CD4-positive, alpha-beta T cell treated with Interferon alpha-2 for 1 hour (primary cell): ENCODE results near the gene ARRDC3.
"Not testable (repeated sequence)": the region's sequence is repeated elsewhere in the genome, so short reads cannot be mapped to it uniquely, and the experiment has no call there.

Source experiments
- DNase-seq, 2 donors: peaks; one replicate each; pipeline ENCODE4 v3.0.0-alpha.2; 2020 to 2022

ARRDC3 gene

DNA sequence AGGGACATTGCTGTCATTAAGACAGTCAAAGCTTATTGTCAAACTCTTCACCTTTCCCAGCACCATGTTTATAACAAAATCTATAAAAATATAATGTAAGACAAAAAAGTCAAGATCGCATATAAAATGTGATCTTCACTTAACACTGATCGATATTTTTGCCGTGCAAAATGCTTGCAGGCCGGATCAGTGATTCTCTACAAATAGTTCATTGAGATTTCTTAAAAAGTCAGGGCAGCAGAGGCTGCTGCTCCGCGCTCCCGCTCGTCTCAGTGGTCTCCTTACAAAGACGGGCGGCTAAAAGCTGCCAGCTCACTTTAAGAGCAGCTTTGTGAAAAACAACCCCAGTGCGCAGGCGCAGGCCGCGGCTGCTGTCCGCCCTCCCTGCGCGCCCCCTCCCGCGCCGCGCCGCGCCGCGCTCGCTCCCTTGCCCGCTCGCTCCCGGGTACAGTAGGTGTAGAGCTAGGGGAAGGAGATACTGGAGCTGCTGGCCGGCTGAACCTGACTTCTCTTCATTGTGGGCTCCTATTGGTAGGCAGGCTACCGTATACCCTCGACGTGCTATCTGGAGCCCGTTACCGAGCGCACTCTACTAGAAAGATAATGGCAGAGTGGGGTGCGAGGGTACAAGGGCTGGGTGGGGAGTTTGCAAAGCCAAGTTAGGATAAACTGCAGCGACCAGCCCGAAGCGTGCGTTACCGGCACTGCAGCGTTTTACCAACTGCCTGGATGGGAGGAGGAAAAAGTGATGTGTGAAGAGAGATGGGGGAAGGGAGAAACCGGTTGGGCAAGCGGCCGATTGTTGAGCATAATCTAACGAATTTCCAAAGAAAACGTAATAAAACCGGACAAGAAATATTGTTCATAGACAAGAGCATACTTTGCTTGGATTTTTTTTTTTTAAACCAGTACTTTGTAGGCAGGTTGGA is at the start of gene ARRDC3:
TSS of gene ARRDC3 (minus strand) at position 291 of the 929 bp plus-strand sequence. CDS start at position 66, 225 bp downstream.
- DNase-seq = peak; percentile 96 to 97

GRCh38 chr5:91430949-91431348 is 47.8 kb upstream of the ARRDC3 start:
- DNase-seq = no peak

DNA sequence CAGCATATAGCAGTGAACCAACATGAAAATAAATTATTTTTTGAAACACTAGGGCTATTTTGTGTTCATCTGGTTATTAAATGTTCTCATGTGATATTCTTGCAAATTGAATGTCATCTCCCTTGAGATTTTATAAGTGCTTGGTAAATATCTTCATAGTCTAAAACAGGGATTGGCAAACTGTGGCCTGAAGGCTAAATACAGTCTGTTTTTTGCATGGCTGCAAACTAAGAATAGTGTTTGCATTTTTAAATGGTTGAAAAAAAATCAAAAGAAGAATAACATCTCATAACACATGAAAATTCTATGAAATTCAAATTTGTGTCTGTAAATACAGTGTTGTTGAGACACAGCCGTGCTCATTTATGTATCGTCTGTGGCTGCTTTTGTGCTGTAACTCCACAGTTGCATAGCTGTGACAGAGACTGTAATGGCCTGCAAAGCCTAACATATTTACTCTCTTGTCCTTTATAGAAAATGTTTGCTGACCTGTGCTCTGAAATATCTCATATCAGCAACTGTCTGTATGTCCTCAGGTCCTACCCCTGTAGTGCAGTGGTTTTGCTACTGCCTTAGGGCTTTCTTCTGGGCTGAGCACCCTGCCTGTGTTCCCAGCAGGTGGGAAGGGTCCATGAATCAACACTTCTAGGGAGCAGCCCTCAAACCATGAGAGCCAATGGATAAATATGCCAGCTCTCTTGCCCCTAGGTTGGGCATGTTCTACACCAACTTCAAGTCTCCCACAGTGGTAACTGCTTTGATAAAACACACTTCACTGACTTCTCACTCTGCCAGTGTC is 41.7 kb upstream of the ARRDC3 start:
- DNase-seq = no peak

- DNase-seq = no peak
These were observed 40.8 kb upstream of the ARRDC3 start for GRCh38 chr5:91423871-91424270.

- no peak for DNase-seq
These were observed 37.8 kb upstream of the ARRDC3 start for GRCh38 chr5:91420879-91421278.

GRCh38 chr5:91419571-91420537 is 36.7 kb upstream of the ARRDC3 start:
- peak; percentile 64 to 79 for DNase-seq

GRCh38 chr5:91419136-91419535 is 36.0 kb upstream of the ARRDC3 start:
- DNase-seq = no peak

- DNase-seq = no peak
These were observed 35.0 kb upstream of the ARRDC3 start for GRCh38 chr5:91418158-91418557.

DNA sequence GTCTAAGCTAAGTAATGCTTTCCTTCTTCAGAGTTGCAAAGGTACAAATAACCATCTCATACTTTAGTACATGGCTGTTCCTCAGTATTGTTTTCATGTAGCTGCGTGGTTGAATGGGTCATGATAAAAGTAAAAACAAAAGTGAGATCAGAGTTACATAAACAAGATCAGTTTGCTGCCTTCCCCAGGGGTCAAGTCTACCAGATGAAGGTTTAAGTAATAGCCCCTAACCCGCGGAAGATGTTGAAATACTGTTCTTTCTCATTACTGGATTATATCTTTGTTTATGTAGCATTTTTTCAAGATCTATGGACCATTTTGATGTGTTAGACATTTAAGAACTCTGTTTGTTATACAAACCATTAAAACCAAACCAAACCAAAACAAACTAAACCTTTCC is 34.1 kb upstream of the ARRDC3 start:
- DNase-seq = no peak

- DNase-seq = no peak
These were observed 33.4 kb upstream of the ARRDC3 start for GRCh38 chr5:91416491-91416890.

DNA sequence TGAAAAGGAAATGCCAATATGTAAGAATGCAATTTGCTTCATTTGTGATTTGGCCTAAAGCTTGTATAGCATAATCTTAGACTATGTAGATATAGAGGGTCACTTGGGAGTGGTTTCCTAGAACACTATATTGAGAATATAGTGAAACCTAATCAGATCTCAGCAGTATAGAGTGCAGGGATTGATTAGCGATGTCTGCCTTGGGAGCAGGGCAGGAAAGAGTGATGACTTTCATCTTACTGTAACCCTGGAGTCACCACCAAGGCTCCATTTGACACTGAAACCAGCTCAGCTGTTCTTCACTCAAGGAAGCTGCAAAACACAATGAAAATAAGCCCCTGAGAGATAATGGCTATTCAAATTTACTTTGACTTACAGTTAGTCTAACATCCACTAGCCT is 26.2 kb upstream of the ARRDC3 start:
- DNase-seq = no peak

DNA sequence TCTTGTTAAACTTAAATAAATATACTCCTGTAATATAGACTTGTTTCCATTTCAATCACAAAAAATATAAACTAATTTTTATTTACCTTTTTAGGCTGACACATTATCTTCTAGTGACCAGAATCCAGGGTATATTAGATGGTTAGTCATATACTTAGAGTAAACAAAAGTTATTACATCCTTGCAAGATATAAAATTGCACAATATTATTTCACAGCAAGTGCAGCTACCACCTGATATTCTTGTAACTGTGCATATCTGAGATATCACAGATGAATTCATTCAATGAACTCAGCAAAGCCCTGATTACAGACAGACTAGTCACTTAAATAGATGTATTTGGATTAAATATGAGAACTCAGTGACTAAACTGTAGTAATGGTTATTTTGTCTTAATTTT is 25.6 kb upstream of the ARRDC3 start:
- no peak for DNase-seq

- DNase-seq = no peak
These were observed 24.1 kb upstream of the ARRDC3 start for GRCh38 chr5:91407204-91407603.

DNA sequence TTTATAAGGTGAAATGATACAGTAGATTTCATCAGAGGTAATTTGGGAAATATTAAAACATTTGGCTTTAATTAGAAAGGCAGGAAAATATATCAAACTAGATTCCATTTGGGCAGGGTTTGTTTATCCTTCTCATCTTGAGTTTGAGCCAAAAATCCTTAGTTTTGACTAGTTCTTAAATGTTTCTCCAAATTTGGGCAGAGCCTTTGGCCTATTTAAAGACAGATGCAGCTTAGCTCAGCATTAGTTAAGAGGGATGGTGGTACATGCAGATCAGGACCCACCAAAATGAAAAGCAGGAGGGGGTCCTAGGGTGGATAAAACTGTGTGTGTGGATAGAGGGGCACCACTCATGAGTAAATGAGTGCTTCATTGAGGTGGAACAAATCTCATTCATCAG is 20.3 kb upstream of the ARRDC3 start:
- no peak for DNase-seq

GRCh38 chr5:91401175-91401574 is 18.1 kb upstream of the ARRDC3 start:
- DNase-seq = no peak

DNA sequence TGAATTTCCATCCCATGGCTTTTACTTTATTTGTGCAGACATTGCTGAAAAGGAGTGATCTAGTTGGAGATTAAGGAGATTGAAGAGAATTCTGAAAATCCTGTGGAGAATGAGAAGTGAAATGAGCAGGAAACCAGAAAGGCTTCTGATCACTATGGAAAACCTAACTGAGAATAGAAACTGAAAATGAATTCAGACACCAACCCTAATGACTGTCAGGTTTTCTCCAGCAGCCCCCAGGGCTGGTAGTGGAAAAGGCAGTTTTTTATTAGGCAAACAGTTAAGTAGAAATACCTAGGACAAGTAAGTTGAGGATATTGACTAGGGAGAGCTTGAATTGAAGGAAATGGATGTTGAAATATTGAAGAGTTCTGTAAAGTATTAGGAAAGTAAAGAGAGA is 14.7 kb upstream of the ARRDC3 start:
- no peak for DNase-seq

GRCh38 chr5:91390268-91390667 is 7.2 kb upstream of the ARRDC3 start:
- DNase-seq = peak in 1 of 2 donors; percentile 63

GRCh38 chr5:91389555-91389954 is 6.4 kb upstream of the ARRDC3 start:
- not testable (repeated sequence) for DNase-seq

GRCh38 chr5:91388362-91388761 is 5.2 kb upstream of the ARRDC3 start:
- no peak for DNase-seq

GRCh38 chr5:91386120-91386519 is 3.0 kb upstream of the ARRDC3 start:
- DNase-seq = no peak

DNA sequence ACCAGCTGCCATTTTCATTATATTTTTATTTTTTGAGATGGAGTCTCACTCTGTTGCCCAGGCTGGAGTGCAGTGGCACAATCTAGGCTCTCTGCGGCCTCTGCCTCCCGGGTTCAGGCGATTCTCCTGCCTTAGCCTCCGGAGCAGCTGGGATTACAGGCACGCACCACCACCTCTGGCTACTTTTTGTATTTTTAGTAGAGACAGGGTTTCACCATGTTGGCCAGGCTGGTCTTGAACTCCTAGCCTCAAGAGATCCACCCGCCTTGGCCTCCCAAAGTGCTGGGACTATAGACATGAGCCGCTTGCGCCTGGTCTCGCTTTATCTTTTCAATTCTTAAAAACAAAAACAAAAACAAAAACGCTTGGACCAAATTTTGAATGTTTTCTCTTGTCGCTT is 2.5 kb upstream of the ARRDC3 start:
- DNase-seq = not testable (repeated sequence)

DNA sequence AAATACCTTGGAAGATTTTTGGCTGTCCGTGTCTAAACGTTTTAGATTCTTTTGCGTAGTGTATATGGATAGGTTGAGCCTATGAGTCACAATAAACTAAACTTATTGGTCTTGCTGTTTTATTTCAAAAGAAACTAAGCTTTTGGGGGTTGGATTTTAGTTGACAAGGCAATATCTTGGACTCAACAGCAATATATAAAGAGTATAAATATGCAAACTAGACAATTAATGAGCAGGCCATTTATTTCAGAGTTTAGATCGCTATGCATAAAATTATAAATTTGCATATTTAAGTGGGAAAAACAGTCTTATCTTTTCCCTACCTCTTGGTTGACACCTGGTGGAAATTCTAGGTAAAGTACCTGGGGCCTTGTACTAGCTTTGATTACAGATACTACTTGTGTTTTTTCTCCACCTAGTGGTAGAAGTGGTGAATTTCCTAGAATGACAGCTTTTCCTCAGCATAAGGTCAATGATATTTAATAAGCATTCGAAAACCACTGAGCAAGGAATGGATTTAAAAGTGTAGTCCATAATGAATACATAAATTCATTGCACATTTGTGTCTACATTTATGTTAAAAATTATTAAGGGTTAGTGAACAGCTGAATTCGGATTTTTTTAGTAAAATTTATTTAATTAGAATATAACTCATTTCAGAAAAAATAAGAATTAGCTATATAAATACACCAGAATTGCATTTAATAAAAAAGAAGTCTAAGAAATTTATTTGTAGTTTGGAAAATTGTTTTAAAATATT is 1.7 kb upstream of the ARRDC3 start:
- DNase-seq = peak; percentile 60 to 90
